PC-3 (cell line): ENCODE data around the gene FKBP3. TPM values are rescaled to one million over a fixed set of nuclear protein-coding genes. Genes with fewer than 3 reads are reported as not detected.

Experiments used
- ATAC-seq: fragments of 200-7000 bp; cut with Tn5 transposase; 2 replicates; pipeline ENCODE4 v1.9.1; 2020; ENCODE audit warnings: mild to moderate bottlenecking, moderate library complexity
- BruUV-seq: library from RNA; stranded (reverse); fragments of 400-500 nt; replicated peaks from 2 replicates; lab custom pipeline; 2021; lab: Mats Ljungman, UMichigan
- CTCF ChIA-PET: fragments of 300-600 bp; sonication (Branson Sonifier 250); formaldehyde crosslinking; loops from one replicate; lab custom pipeline; 2022; ENCODE audit warnings: antibody characterized with exemption; lab: Charles Lee
- POLR2A ChIA-PET: fragments of 300-600 bp; sonication (Branson Sonifier 250); formaldehyde crosslinking; loops from one replicate; lab custom pipeline; 2022; ENCODE audit warnings: antibody characterized with exemption; ENCODE audit not compliant: unreplicated experiment; lab: Charles Lee
- DNase-seq: peaks from one replicate; pipeline ENCODE4 v3.0.0-alpha.2; 2015
- H2AFZ ChIP-seq: fragments of 300-600 bp; sonication (generic); 2 replicates; pipeline ENCODE4 v1.6.0; 2016; ENCODE audit warnings: antibody characterized with exemption, low read length
- H3F3A ChIP-seq: fragments of 300-600 bp; sonication (generic); one replicate; pipeline ENCODE4 v1.6.0; 2017; ENCODE audit warnings: antibody characterized with exemption, low read length, control low read depth, mild to moderate bottlenecking; ENCODE audit not compliant: unreplicated experiment
- H3K27ac ChIP-seq: fragments of 300-600 bp; sonication (generic); 2 replicates; pipeline ENCODE4 v1.5.1; 2016; ENCODE audit warnings: mild to moderate bottlenecking, low read length
- H3K27me3 ChIP-seq: fragments of 300-600 bp; sonication (generic); 2 replicates; pipeline ENCODE4 v1.6.1; 2016; ENCODE audit warnings: low read length, mixed read lengths
- H3K36me3 ChIP-seq: fragments of 300-600 bp; sonication (generic); 2 replicates; pipeline ENCODE4 v1.6.1; 2016; ENCODE audit warnings: low read depth, mixed run types, low read length, mixed read lengths
- H3K4me1 ChIP-seq: fragments of 300-600 bp; sonication (generic); 2 replicates; pipeline ENCODE4 v1.5.1; 2016; ENCODE audit warnings: low read length; ENCODE audit not compliant: insufficient read depth
- H3K4me2 ChIP-seq: fragments of 300-600 bp; sonication (generic); 2 replicates; pipeline ENCODE4 v1.6.0; 2016; ENCODE audit warnings: low read length
- H3K4me3 ChIP-seq: fragments of 300-600 bp; sonication (generic); 2 replicates; pipeline ENCODE4 v1.5.1; 2016; ENCODE audit warnings: mild to moderate bottlenecking, low read length, mixed read lengths
- H3K79me2 ChIP-seq: fragments of 300-600 bp; sonication (generic); 2 replicates; pipeline ENCODE4 v1.6.1; 2017; ENCODE audit warnings: low read length, mixed read lengths
- H3K9ac ChIP-seq: fragments of 300-600 bp; sonication (generic); 2 replicates; pipeline ENCODE4 v1.6.0; 2016; ENCODE audit warnings: mild to moderate bottlenecking, low read length
- H3K9me2 ChIP-seq: fragments of 300-600 bp; sonication (generic); replicated peaks from 2 replicates; pipeline ENCODE4 v1.6.1; 2016; ENCODE audit warnings: mixed run types, low read length, mixed read lengths
- H3K9me3 ChIP-seq: fragments of 300-600 bp; sonication (generic); 2 replicates; pipeline ENCODE4 v1.6.1; 2016; ENCODE audit warnings: low read length, mixed read lengths
- H4K20me1 ChIP-seq: fragments of 300-600 bp; sonication (generic); 2 replicates; pipeline ENCODE4 v1.6.1; 2016; ENCODE audit warnings: low read length, mixed read lengths
- CTCF ChIP-seq: fragments of 300-600 bp; sonication (generic); conservative IDR thresholded peaks from 2 replicates; pipeline ENCODE4 v1.5.1; 2017; ENCODE audit warnings: antibody characterized with exemption, low read depth, mild to moderate bottlenecking, low read length
- EZH2 ChIP-seq: fragments of 300-600 bp; sonication (generic); IDR thresholded peaks from one replicate; pipeline ENCODE4 v1.6.1; 2017; ENCODE audit warnings: antibody characterized with exemption, mild to moderate bottlenecking, low read length; ENCODE audit not compliant: unreplicated experiment
- EZH2phosphoT487 ChIP-seq: fragments of 300-600 bp; sonication (generic); IDR thresholded peaks from 2 replicates; pipeline ENCODE4 v1.6.1; 2018; ENCODE audit warnings: mild to moderate bottlenecking, antibody characterized with exemption, low read length, borderline replicate concordance
- intact Hi-C: fragments of 100-400 bp; cut with micrococcal nuclease; formaldehyde crosslinking; loops from 2 replicates; pipeline ENCODE4 v1.9.0; 2023
- total RNA-seq: library from RNA; depleted of rRNA; stranded (reverse); fragments of >200 nt; gene quantifications from 2 replicates; pipeline ENCODE4 v1.2.3, GENCODE V29; 2014

The FKBP3 gene
- total RNA-seq, 1 experiment from 2014 or later, result 53.7 TPM

DNA sequence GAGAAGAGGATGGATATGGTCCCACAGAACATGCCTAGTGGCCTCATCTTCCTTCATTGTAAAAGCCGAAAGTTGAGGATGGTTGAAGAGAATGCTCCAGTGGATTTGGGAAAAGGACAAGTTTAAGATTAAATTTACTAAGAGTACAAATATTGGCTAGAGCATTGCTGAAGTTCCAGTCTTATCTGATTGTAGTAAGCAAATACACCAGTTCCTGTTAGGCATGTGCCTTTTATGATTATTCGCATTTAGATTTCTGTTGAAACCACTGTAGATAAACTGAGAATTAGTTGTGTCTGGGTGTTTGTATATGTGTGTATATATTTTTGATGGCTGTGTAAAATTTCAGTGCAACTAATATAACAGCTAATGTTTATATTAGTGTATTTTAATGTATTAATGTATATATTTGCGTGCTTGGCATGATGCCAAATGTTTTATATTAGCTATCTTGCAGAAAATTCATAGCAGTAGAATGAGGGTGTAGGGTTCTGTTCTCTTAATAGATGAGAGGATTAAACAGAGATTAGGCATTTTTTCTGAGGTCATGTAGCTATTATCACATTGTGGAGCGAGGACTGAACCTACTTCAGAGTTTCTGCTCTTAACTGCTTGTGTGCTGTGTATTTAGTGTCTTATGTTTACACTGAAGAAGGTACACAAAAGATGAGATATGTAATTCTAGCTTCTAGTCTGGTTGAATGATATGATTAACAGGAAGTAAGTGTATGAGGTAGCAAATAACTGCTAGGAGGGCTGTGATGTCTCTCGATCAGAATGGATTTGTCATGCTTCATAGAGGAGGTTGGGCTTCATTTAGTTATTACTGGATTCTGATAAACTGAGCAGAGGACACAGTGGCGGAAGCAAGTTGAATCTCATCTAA is 21.1 kb downstream of the FKBP3 start:
- H3K9ac ChIP-seq, result no peak overlapping the region
- no peaks in the 10 kb centered on the region for H3K9me3 ChIP-seq
- BruUV-seq, result TSS peak; percentile 35
- ChIA-PET CTCF (no interaction called here), POLR2A (interaction anchor here (0.5 to 1.1 kb wide), 4 partner anchors 25 to 116 kb away, joined by 3 to 13 read pairs (median 4); no protein-coding TSS in a partner anchor)
- H3K9me2 ChIP-seq, result no peaks in the 10 kb centered on the region
- no peak overlapping the region for H2AFZ ChIP-seq
- H3K27me3 ChIP-seq, result no peaks in the 10 kb centered on the region
- peak overlapping the region; percentile 65 for H3K4me2 ChIP-seq
- intact Hi-C loops, result loop anchor here (1.0 kb wide), 4 partner anchors 17 to 200 kb away; partner anchors contain the start of gene TOGARAM1
- DNase-seq (peak; percentile 88), ATAC-seq (peak; percentile 95)
- H3F3A ChIP-seq, result no peaks in the 10 kb centered on the region
- H3K27ac ChIP-seq, result peak overlapping the region; percentile 49
- no peak for TF ChIP-seq EZH2phosphoT487
- TF ChIP-seq CTCF, result no peak
- no peak for TF ChIP-seq EZH2
- no peaks in the 10 kb centered on the region for H3K79me2 ChIP-seq
- peaks cover 57% of the 10 kb centered on the region for H3K36me3 ChIP-seq
- H3K4me3 ChIP-seq, result peak overlapping the region; percentile 6; the same call in 1 of the 2 replicates
- H4K20me1 ChIP-seq, result peaks cover 8% of the 10 kb centered on the region; the same call in 1 of the 2 replicates
- H3K4me1 ChIP-seq, result peaks cover 24% of the 10 kb centered on the region

DNA sequence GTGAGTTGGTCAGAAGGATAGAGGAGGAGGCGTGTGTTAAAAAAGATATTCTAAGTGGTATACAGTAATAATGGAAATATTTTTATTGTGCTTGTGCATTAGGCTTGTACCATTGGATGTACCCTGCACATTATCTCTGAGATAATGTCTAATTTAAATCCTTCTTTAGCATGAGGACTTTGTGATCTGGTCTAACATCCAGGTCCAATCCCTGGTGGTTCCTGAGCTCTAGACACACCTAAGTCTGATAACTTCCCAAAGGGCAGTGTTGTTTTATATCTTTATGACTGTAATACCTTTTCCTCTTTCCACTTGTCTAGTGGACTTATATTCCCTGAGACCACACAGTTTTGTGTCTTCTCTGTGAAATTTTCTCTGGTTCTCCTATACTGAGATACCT is 29.7 kb downstream of the FKBP3 start:
- ChIA-PET CTCF (no interaction called here), POLR2A (no interaction called here)
- Histone ChIP-seq H2AFZ (no peak overlapping the region), H4K20me1 (no peaks in the 10 kb centered on the region), H3K9ac (no peak overlapping the region), H3K27me3 (no peaks in the 10 kb centered on the region), H3K4me2 (no peak overlapping the region), H3K4me3 (no peak overlapping the region), H3K9me3 (no peaks in the 10 kb centered on the region), H3K4me1 (no peaks in the 10 kb centered on the region), H3K36me3 (peaks cover 77% of the 10 kb centered on the region), H3K79me2 (0 out of 2 replicates have a peak, but pooled peaks cover 5% of the 10 kb centered on the region), H3K9me2 (no peaks in the 10 kb centered on the region), H3F3A (no peaks in the 10 kb centered on the region), H3K27ac (no peak overlapping the region)
- intact Hi-C loops, result no loop called here
- TF ChIP-seq EZH2 (no peak), EZH2phosphoT487 (no peak), CTCF (no peak)
- ATAC-seq (no peak), DNase-seq (no peak)
- no TSS peak for BruUV-seq
